ENCODE data around the gene IL34.

Gene IL34

GRCh38 chr16:70678121-70678897, 31.9 kb downstream of the IL34 start:
- no peak for DNase-seq (ENCODE audit: low read depth)

GRCh38 chr16:70678898-70679670, 32.7 kb downstream of the IL34 start:
- DNase-seq (ENCODE audit: low read depth), result no peak

GRCh38 chr16:70679671-70680494, 33.5 kb downstream of the IL34 start:
- DNase-seq (ENCODE audit: low read depth), result no peak

- no peak for DNase-seq (ENCODE audit: low read depth)
Observed at GRCh38 chr16:70680495-70681381, 34.4 kb downstream of the IL34 start.

GRCh38 chr16:70681382-70682238, 35.3 kb downstream of the IL34 start:
- DNase-seq (ENCODE audit: low read depth), result no peak

- DNase-seq (ENCODE audit: low read depth), result no peak
Observed at GRCh38 chr16:70682239-70683145, 36.1 kb downstream of the IL34 start.

- DNase-seq (ENCODE audit: low read depth), result no peak
Observed at GRCh38 chr16:70683146-70683944, 37.0 kb downstream of the IL34 start.

- no peak for DNase-seq (ENCODE audit: low read depth)
Observed at GRCh38 chr16:70684146-70685060, 38.0 kb downstream of the IL34 start.

- no peak for DNase-seq (ENCODE audit: low read depth)
Observed at GRCh38 chr16:70685061-70685937, 38.9 kb downstream of the IL34 start.

- DNase-seq (ENCODE audit: low read depth), result no peak
Observed at GRCh38 chr16:70685938-70686375, 39.6 kb downstream of the IL34 start, which contains the start of gene MTSS2. Gene MTSS2, minus strand, starts transcription at chr16:70686053. Its CDS starts 262 bp downstream, at chr16:70685791.

GRCh38 chr16:70686376-70687101, 40.2 kb downstream of the IL34 start:
- no peak for DNase-seq (ENCODE audit: low read depth)

GRCh38 chr16:70687102-70687511, 40.7 kb downstream of the IL34 start:
- no peak for DNase-seq (ENCODE audit: low read depth)

- DNase-seq (ENCODE audit: low read depth), result no peak
Observed at GRCh38 chr16:70687671-70688245, 41.4 kb downstream of the IL34 start.

- no peak for DNase-seq (ENCODE audit: low read depth)
Observed at GRCh38 chr16:70688246-70688742, 41.9 kb downstream of the IL34 start.

All from activated T-cell treated with anti-CD3 and anti-CD28 coated beads for 24 hours (primary cell).